Activated B cell treated with CpG ODN at 0.5 μM for 24 hours (primary cell): Measurements from ENCODE around the gene EEF2K. TPM values are rescaled to one million over a fixed set of nuclear protein-coding genes. Genes with fewer than 3 reads are reported as not detected.

ENCODE experiments used
- ATAC-seq: fragments of 200-7000 bp; cut with Tn5 transposase; one replicate; pipeline ENCODE4 v1.10.0; 2021; ENCODE audit warnings: low read depth, mild to moderate bottlenecking, moderate library complexity
- CTCF ChIA-PET: fragments of 350-600 bp; sonication (Branson Sonifier 250); formaldehyde crosslinking; loops from one replicate; lab custom pipeline; 2021; ENCODE audit warnings: antibody characterized with exemption; lab: Charles Lee
- POLR2A ChIA-PET: fragments of 350-600 bp; sonication (Branson Sonifier 250); formaldehyde crosslinking; loops from one replicate; lab custom pipeline; 2021; ENCODE audit warnings: antibody characterized with exemption; lab: Charles Lee
- DNase-seq: peaks from one replicate; pipeline ENCODE4 v3.0.0; 2022
- H3K27ac Mint-ChIP-seq: one replicate; pipeline ENCODE4 v1.8.0; 2020; ENCODE audit warnings: mixed read lengths
- H3K27me3 Mint-ChIP-seq: one replicate; pipeline ENCODE4 v1.8.0; 2021; ENCODE audit warnings: mixed read lengths
- H3K36me3 Mint-ChIP-seq: one replicate; pipeline ENCODE4 v1.8.0; 2021; ENCODE audit warnings: low read depth, mixed read lengths
- H3K4me1 Mint-ChIP-seq: one replicate; pipeline ENCODE4 v1.8.0; 2021; ENCODE audit warnings: mixed read lengths
- H3K4me3 Mint-ChIP-seq: one replicate; pipeline ENCODE4 v1.8.0; 2020; ENCODE audit warnings: mild to moderate bottlenecking, mixed read lengths
- H3K9me3 Mint-ChIP-seq: one replicate; pipeline ENCODE4 v1.8.0; 2020; ENCODE audit warnings: mixed read lengths
- CTCF ChIP-seq: fragments of 200-600 bp; IDR thresholded peaks from one replicate; pipeline ENCODE4 v1.8.0; 2022; ENCODE audit warnings: antibody characterized with exemption, mild to moderate bottlenecking
- intact Hi-C: fragments of 100-400 bp; cut with micrococcal nuclease; formaldehyde crosslinking; loops from one replicate; pipeline ENCODE4 v1.15.1; 2024
- total RNA-seq: library from RNA; stranded (reverse); gene quantifications from 2 replicates; pipeline ENCODE4 v1.2.3, GENCODE V29; 2022

The EEF2K gene
- total RNA-seq, 1 donor from 2014 or later: 29.7 TPM

- intact Hi-C loops: no loop called here
- Mint-ChIP-seq H3K27me3 (no peaks in the 10 kb centered on the region), H3K9me3 (no peaks in the 10 kb centered on the region), H3K36me3 (peaks cover 86% of the 10 kb centered on the region), H3K4me1 (no peaks in the 10 kb centered on the region), H3K4me3 (no peak overlapping the region), H3K27ac (no peak overlapping the region)
- no peak for DNase-seq
- no peak for TF ChIP-seq CTCF
- ChIA-PET POLR2A (no interaction called here), CTCF (interaction anchor here (0.9 kb wide), 1 partner anchor 9 kb away, joined by 3 read pairs; no protein-coding TSS in a partner anchor)
- ATAC-seq: no peak
These were observed 105.4 kb downstream of the EEF2K start for GRCh38 chr16:22311520-22311919.

GRCh38 chr16:22312897-22313781, 107.1 kb downstream of the EEF2K start:
- no peak for ATAC-seq
- Mint-ChIP-seq H3K36me3 (peaks cover 82% of the 10 kb centered on the region), H3K27me3 (no peaks in the 10 kb centered on the region), H3K9me3 (no peaks in the 10 kb centered on the region), H3K27ac (no peak overlapping the region), H3K4me3 (no peak overlapping the region), H3K4me1 (no peaks in the 10 kb centered on the region)
- CTCF ChIA-PET: no interaction called here
- intact Hi-C loops: no loop called here
- POLR2A ChIA-PET: interaction anchor here (0.7 kb wide), 1 partner anchor 95 kb away, joined by 3 read pairs; no protein-coding TSS in a partner anchor
- DNase-seq: no peak
- TF ChIP-seq CTCF: no peak

- TF ChIP-seq CTCF: no peak
- ATAC-seq (no peak), DNase-seq (no peak)
- Mint-ChIP-seq H3K9me3 (no peaks in the 10 kb centered on the region), H3K4me1 (no peaks in the 10 kb centered on the region), H3K27ac (no peak overlapping the region), H3K4me3 (no peak overlapping the region), H3K27me3 (no peaks in the 10 kb centered on the region), H3K36me3 (peaks cover 82% of the 10 kb centered on the region)
- intact Hi-C loops: no loop called here
- CTCF ChIA-PET: no interaction called here
- POLR2A ChIA-PET: no interaction called here
These were observed 107.9 kb downstream of the EEF2K start for GRCh38 chr16:22313876-22314470.

- Mint-ChIP-seq H3K27me3 (no peaks in the 10 kb centered on the region), H3K4me1 (no peaks in the 10 kb centered on the region), H3K4me3 (no peak overlapping the region), H3K36me3 (peaks cover 82% of the 10 kb centered on the region), H3K9me3 (no peaks in the 10 kb centered on the region), H3K27ac (no peak overlapping the region)
- ATAC-seq (no peak), DNase-seq (no peak)
- POLR2A ChIA-PET: no interaction called here
- CTCF ChIA-PET: no interaction called here
- TF ChIP-seq CTCF: no peak
- intact Hi-C loops: no loop called here
These were observed 108.9 kb downstream of the EEF2K start for GRCh38 chr16:22314661-22315626.
